Right lobe of liver (tissue), 6 donors: ENCODE data around the gene MACF1. TPM values are rescaled to one million over a fixed set of nuclear protein-coding genes. Genes with fewer than 3 reads are reported as not detected.
A peak's percentile ranks its signal among the peaks of the same experiment; 100 is the strongest.

Experiments used
- ATAC-seq, 4 donors: fragments of 200-7000 bp; cut with Tn5 transposase; one replicate each; pipeline ENCODE4 v1.9.1; 2020; ENCODE audit warnings: mild to moderate bottlenecking in 4 of 4, moderate library complexity in 4 of 4
- DNase-seq, 3 donors: peaks; one replicate each; pipeline ENCODE4 v3.0.0-alpha.2; 2020
- H3K27ac ChIP-seq, 3 donors: fragments of 200-600 bp; one replicate each; pipeline ENCODE4 v1.8.0; 2022
- H3K27me3 ChIP-seq, 2 donors: fragments of 200-600 bp; one replicate each; pipeline ENCODE4 v1.8.0; 2022
- H3K36me3 ChIP-seq, 4 donors: fragments of 200-600 bp; sonication (generic) in 1 of 4; one replicate each; pipeline versions ENCODE4 v1.5.1 to v1.8.0; 2017 to 2022; ENCODE audit warnings: control low read depth in 1 of 4
- H3K4me1 ChIP-seq, 4 donors: fragments of 200-600 bp; sonication (generic) in 1 of 4; one replicate each; pipeline versions ENCODE4 v1.5.1 to v1.8.0; 2017 to 2022; ENCODE audit warnings: control low read depth in 1 of 4
- H3K4me3 ChIP-seq, 3 donors: fragments of 200-600 bp; one replicate each; pipeline ENCODE4 v1.8.0; 2022
- H3K9me3 ChIP-seq, 4 donors: fragments of 200-600 bp; sonication (generic) in 1 of 4; one replicate each; pipeline versions ENCODE4 v1.5.1 to v1.8.0; 2017 to 2022; ENCODE audit warnings: control low read depth in 1 of 4
- POLR2A ChIP-seq: fragments of 450-650 bp; IDR thresholded peaks from one replicate; pipeline ENCODE4 v1.6.1; 2017; ENCODE audit warnings: antibody characterized with exemption, mild to moderate bottlenecking
- WGBS: methylation state at CpG from one replicate; pipeline ENCODE4 v1.1.6; 2018; ENCODE audit warnings: low coverage, low lambda C conversion rate; ENCODE audit not compliant: insufficient coverage; ENCODE audit errors: missing lambda C conversion rate; 5-methylcytosine and 5-hydroxymethylcytosine counted together
- intact Hi-C, 2 donors: fragments of 100-400 bp; cut with DNase I; formaldehyde crosslinking; loops; one replicate each; pipeline versions ENCODE4 v1.11.2 to v1.14.1; 2022
- total RNA-seq, 6 experiments: library from RNA; depleted of rRNA in 2 of 6; stranded (reverse); fragments of >200 nt in 2 of 6; fragmentation: NEBNext Ultra II Directional in 3 of 6; extraction: Animal tissue kit (Norgen Biotek cat#: 25700) in 3 of 6; gene quantifications; one replicate each; pipeline versions ENCODE4 v1.1.0 to v1.2.4, GENCODE V29; 2016 to 2023
- TF ChIP-seq, protein P1 (sequence below), 4 donors: fragments of 200-600 bp in 3 of 4; fragments of 450-650 bp in 1 of 4; IDR thresholded peaks; one replicate each; pipeline versions ENCODE4 v1.5.1 to v1.8.0; 2016 to 2022; ENCODE audit warnings: antibody characterized with exemption in 4 of 4, mild to moderate bottlenecking in 2 of 4
- donor health status: DM: no; HTN: yes; CAD: no.
- donor health status: DM: no; HTN: no; CAD: no.
- donor health status: DM: no; HTN: no; CAD: no.
- donor health status: DM: no; HTN: yes; CAD: no.
- donor health status: DM: no; HTN: yes; CAD: no.

Gene MACF1
- total RNA-seq, 6 experiments from 2014 or later = 78.4 to 141 (median 100) TPM

GRCh38 chr1:39317910-39318633 is 113.6 kb downstream of the MACF1 start:
- 86% methylated on average over 6 of the region's 6 CpGs for WGBS
- DNase-seq (no peak), ATAC-seq (peak; percentile 57 to 79 (median 72))
- Histone ChIP-seq H3K27ac (no peak overlapping the region), H3K36me3 (peaks cover 18 to 85% (median 49%) of the 10 kb centered on the region in 4 donors), H3K27me3 (no peaks in the 10 kb centered on the region), H3K9me3 (no peaks in the 10 kb centered on the region), H3K4me1 (no peaks in the 10 kb centered on the region), H3K4me3 (no peak overlapping the region)
- TF ChIP-seq POLR2A = no peak
- TF ChIP-seq, protein P1, sequence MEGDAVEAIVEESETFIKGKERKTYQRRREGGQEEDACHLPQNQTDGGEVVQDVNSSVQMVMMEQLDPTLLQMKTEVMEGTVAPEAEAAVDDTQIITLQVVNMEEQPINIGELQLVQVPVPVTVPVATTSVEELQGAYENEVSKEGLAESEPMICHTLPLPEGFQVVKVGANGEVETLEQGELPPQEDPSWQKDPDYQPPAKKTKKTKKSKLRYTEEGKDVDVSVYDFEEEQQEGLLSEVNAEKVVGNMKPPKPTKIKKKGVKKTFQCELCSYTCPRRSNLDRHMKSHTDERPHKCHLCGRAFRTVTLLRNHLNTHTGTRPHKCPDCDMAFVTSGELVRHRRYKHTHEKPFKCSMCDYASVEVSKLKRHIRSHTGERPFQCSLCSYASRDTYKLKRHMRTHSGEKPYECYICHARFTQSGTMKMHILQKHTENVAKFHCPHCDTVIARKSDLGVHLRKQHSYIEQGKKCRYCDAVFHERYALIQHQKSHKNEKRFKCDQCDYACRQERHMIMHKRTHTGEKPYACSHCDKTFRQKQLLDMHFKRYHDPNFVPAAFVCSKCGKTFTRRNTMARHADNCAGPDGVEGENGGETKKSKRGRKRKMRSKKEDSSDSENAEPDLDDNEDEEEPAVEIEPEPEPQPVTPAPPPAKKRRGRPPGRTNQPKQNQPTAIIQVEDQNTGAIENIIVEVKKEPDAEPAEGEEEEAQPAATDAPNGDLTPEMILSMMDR (IDR thresholded peaks at IDR 0.05) = no peak
- intact Hi-C loops = no loop called here

DNA sequence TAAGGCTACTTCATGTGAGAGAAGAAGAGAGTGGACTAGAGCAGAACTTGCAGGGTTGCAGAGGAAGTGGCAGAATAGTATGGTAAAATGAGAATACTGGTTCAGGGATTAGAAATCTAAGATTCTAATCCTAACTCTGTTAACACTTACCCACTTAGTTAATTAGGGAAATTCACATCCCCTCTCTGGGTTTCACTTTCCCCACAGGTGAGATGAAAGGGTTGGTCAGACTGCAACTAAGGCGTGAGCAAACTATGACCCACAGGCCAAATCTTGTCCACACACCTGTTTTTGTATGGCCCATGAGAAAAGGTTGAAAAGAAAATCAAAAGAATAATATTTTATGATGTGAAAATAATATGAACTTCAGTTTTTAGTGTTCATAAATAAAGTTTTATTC is 117.5 kb downstream of the MACF1 start:
- TF ChIP-seq, protein P1 (IDR thresholded peaks at IDR 0.05) = no peak
- no peak for TF ChIP-seq POLR2A
- no peak overlapping the region for H3K27ac ChIP-seq

GRCh38 chr1:39322431-39322830 is 117.9 kb downstream of the MACF1 start:
- intact Hi-C loops = no loop called here
- H3K9me3 ChIP-seq = no peaks in the 10 kb centered on the region
- peaks cover 27 to 94% (median 56%) of the 10 kb centered on the region in 4 donors for H3K36me3 ChIP-seq
- no peak for ATAC-seq
- 89% methylated on average over 5 of the region's 6 CpGs for WGBS
- no peak overlapping the region for H3K4me3 ChIP-seq
- no peak overlapping the region for H3K27ac ChIP-seq
- H3K4me1 ChIP-seq = no peaks in the 10 kb centered on the region
- no peaks in the 10 kb centered on the region for H3K27me3 ChIP-seq
- DNase-seq = no peak
- TF ChIP-seq POLR2A = no peak
- TF ChIP-seq, protein P1 (IDR thresholded peaks at IDR 0.05) = no peak

More for the DNA sequence above, 117.5 kb downstream of the MACF1 start:
- Histone ChIP-seq H3K9me3 (no peaks in the 10 kb centered on the region), H3K4me3 (no peak overlapping the region), H3K27me3 (no peaks in the 10 kb centered on the region), H3K36me3 (peaks cover 27 to 94% (median 60%) of the 10 kb centered on the region in 4 donors), H3K4me1 (no peaks in the 10 kb centered on the region)
- ATAC-seq = no peak
- intact Hi-C loops = no loop called here
- no peak for DNase-seq
- WGBS = 88% methylated on average over 1 of the region's 1 CpG

DNA sequence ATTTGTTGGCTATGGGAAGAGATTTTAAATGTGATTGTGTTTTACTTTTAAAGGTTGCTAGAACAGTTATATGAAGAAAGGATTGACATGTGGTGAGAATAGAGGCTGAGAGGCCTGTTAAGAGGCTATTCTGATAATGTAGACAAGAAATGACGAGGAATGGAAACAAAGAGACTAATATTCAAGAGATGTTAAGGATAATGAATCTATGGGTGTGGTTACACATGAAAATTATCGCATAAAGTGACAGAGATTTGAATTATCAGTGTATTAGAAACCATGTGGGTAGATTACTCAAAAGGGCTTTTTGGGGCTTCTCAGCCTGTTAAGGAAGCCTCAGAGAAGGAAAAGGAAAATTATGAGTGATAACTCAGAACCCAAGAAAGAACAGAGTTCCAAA is 120.4 kb downstream of the MACF1 start:
- WGBS = 84% methylated on average over 2 of the region's 2 CpGs
- no peaks in the 10 kb centered on the region for H3K9me3 ChIP-seq
- ATAC-seq (no peak), DNase-seq (no peak)
- TF ChIP-seq POLR2A = no peak
- TF ChIP-seq, protein P1 (IDR thresholded peaks at IDR 0.05) = no peak
- intact Hi-C loops = no loop called here
- no peaks in the 10 kb centered on the region for H3K4me1 ChIP-seq
- H3K36me3 ChIP-seq = peaks cover 32 to 88% (median 44%) of the 10 kb centered on the region in 4 donors
- H3K27ac ChIP-seq = no peak overlapping the region
- H3K27me3 ChIP-seq = no peaks in the 10 kb centered on the region
- no peak overlapping the region for H3K4me3 ChIP-seq
